H4 (cell line): Measurements from ENCODE around the gene FAM25G. TPM values are rescaled to one million over a fixed set of nuclear protein-coding genes. Genes with fewer than 3 reads are reported as not detected.
"Not testable (repeated sequence)": the region's sequence is repeated elsewhere in the genome, so short reads cannot be mapped to it uniquely, and the experiment has no call there.

Experiments used
- DNase-seq: peaks from one replicate; pipeline ENCODE4 v3.0.0-alpha.2; 2015; ENCODE audit warnings: low spot score
- total RNA-seq: library from RNA; depleted of rRNA; stranded (reverse); fragments of >200 nt; shearing (Covaris generic); gene quantifications from 2 replicates; pipeline ENCODE4 v1.2.3, GENCODE V29; 2014

The FAM25G gene
- total RNA-seq, 1 experiment from 2014 or later: not detected

GRCh38 chr10:47465216-47465917 lies 26.1 kb downstream of the FAM25G start:
- DNase-seq: not testable (repeated sequence)

- not testable (repeated sequence) for DNase-seq
These were observed 28.7 kb downstream of the FAM25G start for GRCh38 chr10:47462577-47463358.

GRCh38 chr10:47461261-47461687 lies 30.2 kb downstream of the FAM25G start:
- peak; percentile 57 for DNase-seq

- DNase-seq: no peak
These were observed 32.9 kb downstream of the FAM25G start for GRCh38 chr10:47458466-47459154.

- DNase-seq: no peak
These were observed 33.7 kb downstream of the FAM25G start for GRCh38 chr10:47457826-47458225.

DNA sequence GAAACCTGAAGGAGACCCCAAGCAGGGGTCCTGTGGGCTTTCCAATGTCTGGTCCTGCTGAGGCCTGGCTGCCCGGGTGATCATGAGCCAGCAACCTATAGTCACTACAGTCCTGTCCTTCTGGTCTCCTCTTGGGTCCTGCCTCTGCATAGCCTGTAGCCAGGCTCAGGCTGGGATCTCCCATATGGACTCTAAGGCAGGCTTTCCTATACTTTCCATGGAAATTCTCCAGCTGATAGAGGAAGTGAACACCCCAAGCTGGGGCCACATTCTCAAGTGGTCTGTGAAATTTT lies 34.0 kb downstream of the FAM25G start:
- DNase-seq: no peak

GRCh38 chr10:47456794-47457527 lies 34.5 kb downstream of the FAM25G start:
- no peak for DNase-seq

DNA sequence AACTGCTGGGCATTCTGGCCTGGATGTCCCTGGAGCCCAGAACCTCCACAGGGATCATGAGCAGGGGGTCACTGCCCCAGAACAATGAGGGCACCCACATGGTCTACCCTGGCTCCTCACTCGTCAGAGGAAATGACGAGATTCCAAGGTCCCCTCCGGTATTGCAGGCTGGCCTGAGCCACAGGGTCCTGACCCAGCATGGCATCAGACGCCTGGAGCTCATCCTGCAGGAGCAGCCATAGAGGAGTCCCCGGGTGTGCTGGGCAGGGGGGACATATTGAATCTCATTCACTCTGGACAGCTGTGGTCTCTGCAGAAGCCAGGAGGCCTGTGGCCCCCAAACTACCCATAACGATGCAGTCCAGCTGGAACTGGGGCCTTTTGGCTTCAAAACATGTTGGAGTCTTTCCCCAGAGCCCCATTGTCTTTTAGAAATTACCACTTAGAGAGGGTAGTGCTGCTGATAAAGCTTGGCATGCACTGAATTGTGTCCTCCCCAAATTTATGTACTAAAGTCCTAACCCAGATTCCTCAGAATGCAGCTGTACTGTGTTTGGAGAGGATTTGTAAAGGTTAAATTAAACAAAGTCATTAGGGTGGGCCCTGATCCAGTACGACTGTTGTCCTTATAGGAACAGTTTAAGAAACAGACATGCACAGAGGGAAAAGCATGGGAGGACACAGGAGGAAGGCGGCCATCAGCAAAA lies 35.3 kb downstream of the FAM25G start:
- DNase-seq: no peak

DNA sequence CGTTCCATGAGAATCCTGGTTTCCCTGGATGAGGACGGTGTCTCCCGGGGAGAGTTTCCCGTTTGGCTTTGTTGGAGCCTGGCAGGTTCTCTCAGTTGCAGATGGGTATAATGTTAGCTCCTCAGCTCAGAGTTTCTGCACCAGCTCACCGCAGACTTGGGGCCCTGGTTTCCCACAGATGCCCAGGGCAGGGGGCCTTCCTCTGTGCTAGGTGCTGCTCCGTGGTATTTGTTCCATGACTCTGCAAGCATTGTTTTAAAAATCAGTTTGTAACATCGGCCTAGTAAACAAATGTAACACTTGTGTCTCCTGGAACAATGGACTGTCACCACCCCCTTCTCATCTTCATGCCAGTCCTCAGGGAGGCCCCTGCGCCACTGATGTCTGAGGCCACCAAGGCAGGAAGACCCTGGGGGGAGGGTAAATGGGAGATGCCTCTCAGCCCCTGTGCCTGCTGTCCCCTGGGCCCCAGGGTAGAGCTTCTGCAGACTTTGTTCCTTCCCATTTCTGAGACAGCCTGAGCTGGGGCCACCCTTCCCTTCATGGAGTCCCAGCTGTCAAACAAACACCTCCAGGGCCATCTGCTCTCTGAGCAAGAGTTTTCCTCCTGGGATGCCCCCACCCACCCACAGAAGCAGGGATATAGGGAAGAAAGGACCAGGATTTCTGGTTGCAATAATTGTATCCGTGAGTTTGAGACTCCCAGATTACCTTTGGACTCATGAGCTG lies 36.0 kb downstream of the FAM25G start:
- not testable (repeated sequence) for DNase-seq

DNA sequence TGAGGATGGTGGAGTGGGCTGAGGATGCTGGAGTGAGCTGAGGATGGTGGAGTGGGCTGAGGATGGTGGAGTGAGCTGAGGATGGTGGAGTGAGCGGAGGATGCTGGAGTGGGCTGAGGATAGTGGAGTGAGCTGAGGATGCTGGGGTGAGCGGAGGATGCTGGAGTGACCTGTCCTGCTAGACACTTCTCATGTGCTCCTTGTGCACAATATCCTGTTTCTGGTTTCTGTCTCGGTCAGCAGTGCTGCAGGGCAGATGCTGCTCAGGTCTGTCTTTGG lies 36.8 kb downstream of the FAM25G start:
- no peak for DNase-seq

DNA sequence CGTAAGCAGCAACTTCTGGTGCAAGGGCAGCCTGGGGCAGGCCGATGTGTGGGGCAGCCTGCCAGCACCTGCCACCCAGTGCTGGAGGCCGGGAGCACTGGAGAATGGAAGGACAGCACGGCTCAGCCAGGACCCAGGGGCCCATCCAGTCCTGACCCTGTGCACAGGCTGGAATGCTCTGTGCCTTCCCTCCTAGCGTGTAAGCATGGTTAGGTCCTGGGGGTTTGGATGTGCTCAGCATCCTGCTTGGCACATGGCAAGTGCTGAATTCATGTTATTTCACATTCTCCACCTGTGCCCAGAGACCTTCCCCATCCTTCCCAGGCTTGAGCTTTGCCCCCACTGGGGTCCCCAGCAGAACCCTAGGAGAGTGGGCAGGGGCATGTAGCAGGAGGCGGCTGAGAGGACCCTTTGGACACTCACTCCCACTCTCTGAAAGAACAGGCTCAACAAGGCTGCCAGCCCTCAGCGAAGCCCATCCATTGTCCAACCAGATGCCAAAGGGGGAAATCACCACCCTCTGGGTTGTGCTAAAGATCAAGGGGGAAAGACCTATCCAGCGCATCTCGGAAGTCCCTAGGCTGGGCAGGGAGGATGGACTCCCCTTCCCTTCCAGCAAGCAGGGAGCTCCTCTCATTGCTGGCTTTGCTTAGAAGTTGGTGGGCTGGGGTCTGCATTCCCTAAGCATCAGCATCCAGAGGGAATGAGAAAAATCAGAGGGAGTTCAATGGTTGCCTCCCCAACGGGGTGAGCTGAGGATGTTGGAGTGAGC lies 37.3 kb downstream of the FAM25G start:
- DNase-seq: no peak

DNA sequence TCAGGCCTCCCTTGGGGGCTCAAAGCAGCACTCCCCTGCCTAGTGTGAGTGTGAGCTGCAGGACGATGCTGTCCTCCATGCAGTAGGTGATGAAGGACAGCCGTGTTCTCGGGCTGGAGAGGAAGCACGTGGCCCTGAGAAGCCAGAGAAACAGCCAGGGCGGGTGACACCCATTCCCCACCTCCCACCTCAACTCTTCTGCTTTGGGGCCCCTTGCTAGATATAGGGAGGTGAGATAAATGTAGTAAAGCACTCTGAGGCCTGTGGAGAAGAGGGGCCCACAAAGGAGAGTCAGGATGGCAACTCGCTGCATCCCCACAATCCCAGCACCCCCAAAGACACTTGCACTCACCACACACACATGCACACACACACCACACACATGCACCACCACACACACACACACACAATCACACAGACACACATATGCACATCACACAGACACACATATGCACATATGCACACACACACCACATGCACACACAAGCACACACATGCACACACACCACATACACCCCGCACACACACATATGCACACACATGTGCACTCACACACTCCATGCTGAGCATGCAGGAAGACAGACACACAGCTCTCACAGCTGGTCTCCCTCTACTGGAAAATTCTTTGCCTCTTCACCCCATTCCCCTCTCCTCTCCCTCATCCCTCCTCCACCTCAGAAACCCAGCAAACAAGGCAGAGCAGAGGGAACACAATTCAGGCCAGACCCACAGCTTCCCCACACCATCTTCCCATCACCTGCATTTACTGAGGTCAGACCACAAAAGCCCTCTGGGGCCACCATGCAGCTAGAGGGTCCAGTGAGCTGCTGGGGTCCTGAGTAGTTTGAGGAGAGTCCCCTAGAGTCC lies 38.1 kb downstream of the FAM25G start:
- no peak for DNase-seq

- DNase-seq: no peak
These were observed 38.9 kb downstream of the FAM25G start for GRCh38 chr10:47452495-47453140.

DNA sequence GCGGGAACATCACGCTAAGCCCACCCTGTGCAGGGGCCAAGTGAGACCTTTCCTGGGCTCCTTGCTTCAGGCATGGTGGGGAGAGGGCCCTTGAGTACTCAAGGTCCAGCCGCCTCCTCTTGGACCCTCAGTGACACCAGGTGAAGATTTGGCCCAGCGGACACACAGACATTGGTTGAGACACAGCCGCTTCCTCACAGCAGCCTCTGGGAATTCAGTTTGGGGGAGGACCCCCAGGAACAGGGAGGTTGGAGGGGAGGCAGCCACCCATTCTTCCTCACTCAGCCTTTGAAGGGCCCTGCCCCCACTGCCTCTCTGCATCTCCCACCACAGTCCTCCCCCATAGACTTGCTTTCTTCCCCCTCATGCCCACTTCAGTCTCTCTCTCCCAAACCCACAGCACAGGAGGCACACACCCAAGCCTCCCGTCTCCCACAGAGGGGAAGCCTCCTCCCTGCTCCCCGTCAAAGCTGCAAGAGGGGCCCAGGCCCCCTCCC lies 39.5 kb downstream of the FAM25G start:
- no peak for DNase-seq

- no peak for DNase-seq
These were observed 40.1 kb downstream of the FAM25G start for GRCh38 chr10:47451273-47451997.

GRCh38 chr10:47450442-47450841 lies 41.1 kb downstream of the FAM25G start:
- no peak for DNase-seq

DNA sequence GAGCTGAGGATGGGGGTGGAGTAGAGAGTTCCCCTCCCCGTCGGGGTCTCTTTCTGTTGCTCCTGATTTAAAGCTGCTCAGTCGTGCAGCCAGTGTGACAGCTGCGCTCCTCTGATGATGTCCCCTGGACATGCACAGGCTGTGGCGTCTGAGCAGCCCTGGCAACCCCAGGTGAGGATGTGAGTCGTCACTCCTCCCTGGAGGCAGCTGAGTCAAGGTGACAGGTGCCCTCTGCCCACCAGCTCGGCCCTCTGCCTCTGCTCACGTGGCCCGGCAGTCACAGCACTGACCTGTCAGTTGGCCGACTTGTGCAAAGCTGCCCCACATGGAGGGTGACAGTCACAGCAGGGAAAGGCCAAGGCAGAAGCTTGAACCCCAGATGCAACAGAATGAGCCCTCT lies 41.5 kb downstream of the FAM25G start:
- DNase-seq: no peak
